K562 (cell line): ENCODE data around the gene MYO7A.

ENCODE experiments used
- EP300 ChIP-seq: IDR thresholded peaks from 2 replicates; pipeline ENCODE4 v1.6.1; 2012; ENCODE audit warnings: low read length, improper control_type of control experiment
- FOXA3 ChIP-seq, 2 experiments: fragments of 450-650 bp in 1 of 2; sonication (generic) in 1 of 2; formaldehyde crosslinking; IDR thresholded peaks in 1 of 2; conservative IDR thresholded peaks in 1 of 2; 2 replicates each; pipeline versions ENCODE4 v1.4.0 to v1.8.0; 2020 to 2022; ENCODE audit warnings: mild to moderate bottlenecking in 2 of 2, missing genetic modification reagents in 1 of 2
- KAT8 ChIP-seq: fragments of 450-650 bp; IDR thresholded peaks from 2 replicates; pipeline ENCODE4 v1.6.1; 2016; ENCODE audit warnings: low read depth, mild to moderate bottlenecking
- MCM7 ChIP-seq, 2 experiments: fragments of 450-650 bp; IDR thresholded peaks; 2 replicates each; pipeline ENCODE4 v1.6.1; 2016 to 2018
- NFIC ChIP-seq: fragments of 450-650 bp; IDR thresholded peaks from 2 replicates; pipeline ENCODE4 v1.6.1; 2017; ENCODE audit warnings: mild to moderate bottlenecking, inconsistent platforms
- PRMT5 ChIP-seq: sonication (generic); formaldehyde crosslinking; IDR thresholded peaks from 2 replicates; pipeline ENCODE4 v1.5.0; 2020; ENCODE audit warnings: missing genetic modification reagents
- SREBF2 ChIP-seq: sonication (generic); formaldehyde crosslinking; IDR thresholded peaks from 2 replicates; pipeline ENCODE4 v1.4.0; 2020; ENCODE audit warnings: mild to moderate bottlenecking, missing genetic modification reagents
- TAF7 ChIP-seq: fragments of 450-650 bp; IDR thresholded peaks from 2 replicates; pipeline ENCODE4 v1.6.1; 2016; ENCODE audit warnings: missing genetic modification characterization, missing compliant biosample characterization
- TRIM24 ChIP-seq, 2 experiments: fragments of 450-650 bp; IDR thresholded peaks; 2 replicates each; pipeline ENCODE4 v1.6.1; 2016
- YY1 ChIP-seq, 3 experiments: IDR thresholded peaks; 2 replicates each; pipeline ENCODE4 v1.6.1; 2011; ENCODE audit warnings: low read length in 2 of 3, mild to moderate bottlenecking in 2 of 3, moderate library complexity in 2 of 3, borderline replicate concordance in 1 of 3, control low read depth in 1 of 3, low read depth in 1 of 3; ENCODE audit not compliant: insufficient read depth in 3 of 3, insufficient replicate concordance in 2 of 3, control insufficient read depth in 1 of 3, insufficient read length in 1 of 3; ENCODE audit errors: extremely low read depth in 1 of 3
- TF ChIP-seq, protein P1 (sequence below), 3 experiments: IDR thresholded peaks in 2 of 3; conservative IDR thresholded peaks in 1 of 3; 2 replicates each; pipeline ENCODE4 v1.5.1; 2011 to 2012; ENCODE audit warnings: low read length in 3 of 3, mild to moderate bottlenecking in 3 of 3, control low read depth in 2 of 3, improper control_type of control experiment in 1 of 3, inconsistent platforms in 1 of 3, low read depth in 1 of 3, mixed read lengths in 1 of 3, moderate library complexity in 1 of 3; ENCODE audit not compliant: insufficient read depth in 2 of 3
- TF ChIP-seq, protein P2 (sequence below), 2 experiments: fragments of 450-650 bp; formaldehyde crosslinking in 1 of 2; IDR thresholded peaks; 2 replicates each; pipeline versions ENCODE4 v1.4.0 to v1.6.1; 2014 to 2020; ENCODE audit warnings: mild to moderate bottlenecking in 2 of 2, borderline replicate concordance in 1 of 2, low read depth in 1 of 2
- TF ChIP-seq, protein P3 (sequence below): sonication (generic); formaldehyde crosslinking; IDR thresholded peaks from 2 replicates; pipeline ENCODE4 v1.9.0; 2022; ENCODE audit warnings: mild to moderate bottlenecking, missing genetic modification reagents
- TF ChIP-seq, protein P4 (sequence below): fragments of 200-800 bp; sonication (Bioruptor generic); IDR thresholded peaks from 2 replicates; pipeline ENCODE4 v1.6.1; 2016; ENCODE audit warnings: missing genetic modification characterization, missing compliant biosample characterization

DNA sequence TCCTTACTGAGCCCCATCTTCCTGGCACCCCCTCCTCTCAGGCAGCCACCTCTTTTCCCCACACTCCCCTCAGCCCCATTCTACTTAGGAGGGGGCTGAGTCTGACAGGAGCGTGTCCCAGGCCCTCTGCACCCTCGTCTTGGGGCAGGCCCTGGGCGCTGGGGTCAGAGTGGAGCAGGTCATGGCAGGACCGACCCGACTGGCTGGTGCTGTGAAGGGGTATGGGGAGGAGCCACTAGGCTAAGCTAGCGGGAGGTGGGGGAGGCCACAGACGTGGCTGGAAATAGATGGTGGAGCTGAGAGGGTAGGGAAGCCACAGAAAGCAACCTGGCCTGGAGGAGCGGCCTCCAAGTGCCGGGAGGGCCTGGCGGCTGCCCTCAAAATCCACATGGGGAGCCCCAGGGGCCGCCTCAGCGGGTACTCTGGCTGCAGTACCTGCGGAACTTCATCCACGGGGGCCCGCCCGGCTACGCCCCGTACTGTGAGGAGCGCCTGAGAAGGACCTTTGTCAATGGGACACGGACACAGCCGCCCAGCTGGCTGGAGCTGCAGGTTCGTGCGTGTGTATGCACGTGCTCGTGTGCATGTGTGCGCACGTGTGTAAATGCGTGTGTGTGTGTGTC lies 61.7 kb downstream of the MYO7A start:
- TF ChIP-seq EP300, result no peak
- TF ChIP-seq, protein P1, sequence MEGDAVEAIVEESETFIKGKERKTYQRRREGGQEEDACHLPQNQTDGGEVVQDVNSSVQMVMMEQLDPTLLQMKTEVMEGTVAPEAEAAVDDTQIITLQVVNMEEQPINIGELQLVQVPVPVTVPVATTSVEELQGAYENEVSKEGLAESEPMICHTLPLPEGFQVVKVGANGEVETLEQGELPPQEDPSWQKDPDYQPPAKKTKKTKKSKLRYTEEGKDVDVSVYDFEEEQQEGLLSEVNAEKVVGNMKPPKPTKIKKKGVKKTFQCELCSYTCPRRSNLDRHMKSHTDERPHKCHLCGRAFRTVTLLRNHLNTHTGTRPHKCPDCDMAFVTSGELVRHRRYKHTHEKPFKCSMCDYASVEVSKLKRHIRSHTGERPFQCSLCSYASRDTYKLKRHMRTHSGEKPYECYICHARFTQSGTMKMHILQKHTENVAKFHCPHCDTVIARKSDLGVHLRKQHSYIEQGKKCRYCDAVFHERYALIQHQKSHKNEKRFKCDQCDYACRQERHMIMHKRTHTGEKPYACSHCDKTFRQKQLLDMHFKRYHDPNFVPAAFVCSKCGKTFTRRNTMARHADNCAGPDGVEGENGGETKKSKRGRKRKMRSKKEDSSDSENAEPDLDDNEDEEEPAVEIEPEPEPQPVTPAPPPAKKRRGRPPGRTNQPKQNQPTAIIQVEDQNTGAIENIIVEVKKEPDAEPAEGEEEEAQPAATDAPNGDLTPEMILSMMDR (IDR thresholded peaks at IDR 0.05 in 2 of 3, conservative IDR thresholded peaks at IDR 0.05 in 1 of 3; ENCODE audit: insufficient read depth in 2 of 3, low read depth in 1 of 3, low read length in 3 of 3), result no peak
- no peak for TF ChIP-seq KAT8
- TF ChIP-seq, protein P2, sequence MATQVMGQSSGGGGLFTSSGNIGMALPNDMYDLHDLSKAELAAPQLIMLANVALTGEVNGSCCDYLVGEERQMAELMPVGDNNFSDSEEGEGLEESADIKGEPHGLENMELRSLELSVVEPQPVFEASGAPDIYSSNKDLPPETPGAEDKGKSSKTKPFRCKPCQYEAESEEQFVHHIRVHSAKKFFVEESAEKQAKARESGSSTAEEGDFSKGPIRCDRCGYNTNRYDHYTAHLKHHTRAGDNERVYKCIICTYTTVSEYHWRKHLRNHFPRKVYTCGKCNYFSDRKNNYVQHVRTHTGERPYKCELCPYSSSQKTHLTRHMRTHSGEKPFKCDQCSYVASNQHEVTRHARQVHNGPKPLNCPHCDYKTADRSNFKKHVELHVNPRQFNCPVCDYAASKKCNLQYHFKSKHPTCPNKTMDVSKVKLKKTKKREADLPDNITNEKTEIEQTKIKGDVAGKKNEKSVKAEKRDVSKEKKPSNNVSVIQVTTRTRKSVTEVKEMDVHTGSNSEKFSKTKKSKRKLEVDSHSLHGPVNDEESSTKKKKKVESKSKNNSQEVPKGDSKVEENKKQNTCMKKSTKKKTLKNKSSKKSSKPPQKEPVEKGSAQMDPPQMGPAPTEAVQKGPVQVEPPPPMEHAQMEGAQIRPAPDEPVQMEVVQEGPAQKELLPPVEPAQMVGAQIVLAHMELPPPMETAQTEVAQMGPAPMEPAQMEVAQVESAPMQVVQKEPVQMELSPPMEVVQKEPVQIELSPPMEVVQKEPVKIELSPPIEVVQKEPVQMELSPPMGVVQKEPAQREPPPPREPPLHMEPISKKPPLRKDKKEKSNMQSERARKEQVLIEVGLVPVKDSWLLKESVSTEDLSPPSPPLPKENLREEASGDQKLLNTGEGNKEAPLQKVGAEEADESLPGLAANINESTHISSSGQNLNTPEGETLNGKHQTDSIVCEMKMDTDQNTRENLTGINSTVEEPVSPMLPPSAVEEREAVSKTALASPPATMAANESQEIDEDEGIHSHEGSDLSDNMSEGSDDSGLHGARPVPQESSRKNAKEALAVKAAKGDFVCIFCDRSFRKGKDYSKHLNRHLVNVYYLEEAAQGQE (IDR thresholded peaks at IDR 0.05; ENCODE audit: borderline replicate concordance), result no peak
- TF ChIP-seq, protein P2 (CRISPR knock-in tag; IDR thresholded peaks at IDR 0.05; ENCODE audit: low read depth), result no peak
- TF ChIP-seq, protein P3, sequence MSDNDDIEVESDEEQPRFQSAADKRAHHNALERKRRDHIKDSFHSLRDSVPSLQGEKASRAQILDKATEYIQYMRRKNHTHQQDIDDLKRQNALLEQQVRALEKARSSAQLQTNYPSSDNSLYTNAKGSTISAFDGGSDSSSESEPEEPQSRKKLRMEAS (CRISPR knock-in tag), result no peak
- no peak for TF ChIP-seq FOXA3 (CRISPR knock-in tag; conservative IDR thresholded peaks at IDR 0.05 in 1 of 2, IDR thresholded peaks at IDR 0.05 in 1 of 2)
- TF ChIP-seq YY1 (IDR thresholded peaks at IDR 0.05; ENCODE audit: borderline replicate concordance in 1 of 3, control insufficient read depth in 1 of 3, extremely low read depth in 1 of 3, insufficient read depth in 3 of 3, insufficient read length in 1 of 3, insufficient replicate concordance in 2 of 3, low read depth in 1 of 3, low read length in 2 of 3), result no peak
- no peak for TF ChIP-seq MCM7 (IDR thresholded peaks at IDR 0.05)
- TF ChIP-seq, protein P4, sequence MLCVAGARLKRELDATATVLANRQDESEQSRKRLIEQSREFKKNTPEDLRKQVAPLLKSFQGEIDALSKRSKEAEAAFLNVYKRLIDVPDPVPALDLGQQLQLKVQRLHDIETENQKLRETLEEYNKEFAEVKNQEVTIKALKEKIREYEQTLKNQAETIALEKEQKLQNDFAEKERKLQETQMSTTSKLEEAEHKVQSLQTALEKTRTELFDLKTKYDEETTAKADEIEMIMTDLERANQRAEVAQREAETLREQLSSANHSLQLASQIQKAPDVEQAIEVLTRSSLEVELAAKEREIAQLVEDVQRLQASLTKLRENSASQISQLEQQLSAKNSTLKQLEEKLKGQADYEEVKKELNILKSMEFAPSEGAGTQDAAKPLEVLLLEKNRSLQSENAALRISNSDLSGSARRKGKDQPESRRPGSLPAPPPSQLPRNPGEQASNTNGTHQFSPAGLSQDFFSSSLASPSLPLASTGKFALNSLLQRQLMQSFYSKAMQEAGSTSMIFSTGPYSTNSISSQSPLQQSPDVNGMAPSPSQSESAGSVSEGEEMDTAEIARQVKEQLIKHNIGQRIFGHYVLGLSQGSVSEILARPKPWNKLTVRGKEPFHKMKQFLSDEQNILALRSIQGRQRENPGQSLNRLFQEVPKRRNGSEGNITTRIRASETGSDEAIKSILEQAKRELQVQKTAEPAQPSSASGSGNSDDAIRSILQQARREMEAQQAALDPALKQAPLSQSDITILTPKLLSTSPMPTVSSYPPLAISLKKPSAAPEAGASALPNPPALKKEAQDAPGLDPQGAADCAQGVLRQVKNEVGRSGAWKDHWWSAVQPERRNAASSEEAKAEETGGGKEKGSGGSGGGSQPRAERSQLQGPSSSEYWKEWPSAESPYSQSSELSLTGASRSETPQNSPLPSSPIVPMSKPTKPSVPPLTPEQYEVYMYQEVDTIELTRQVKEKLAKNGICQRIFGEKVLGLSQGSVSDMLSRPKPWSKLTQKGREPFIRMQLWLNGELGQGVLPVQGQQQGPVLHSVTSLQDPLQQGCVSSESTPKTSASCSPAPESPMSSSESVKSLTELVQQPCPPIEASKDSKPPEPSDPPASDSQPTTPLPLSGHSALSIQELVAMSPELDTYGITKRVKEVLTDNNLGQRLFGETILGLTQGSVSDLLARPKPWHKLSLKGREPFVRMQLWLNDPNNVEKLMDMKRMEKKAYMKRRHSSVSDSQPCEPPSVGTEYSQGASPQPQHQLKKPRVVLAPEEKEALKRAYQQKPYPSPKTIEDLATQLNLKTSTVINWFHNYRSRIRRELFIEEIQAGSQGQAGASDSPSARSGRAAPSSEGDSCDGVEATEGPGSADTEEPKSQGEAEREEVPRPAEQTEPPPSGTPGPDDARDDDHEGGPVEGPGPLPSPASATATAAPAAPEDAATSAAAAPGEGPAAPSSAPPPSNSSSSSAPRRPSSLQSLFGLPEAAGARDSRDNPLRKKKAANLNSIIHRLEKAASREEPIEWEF (CRISPR knock-in tag), result no peak
- no peak for TF ChIP-seq TAF7 (tag)
- no peak for TF ChIP-seq PRMT5 (CRISPR knock-in tag)
- TF ChIP-seq SREBF2, result no peak
- no peak for TF ChIP-seq TRIM24 (IDR thresholded peaks at IDR 0.05)
- no peak for TF ChIP-seq NFIC
